ENCODE measurements around the gene ST6GALNAC1.

Gene ST6GALNAC1

DNA sequence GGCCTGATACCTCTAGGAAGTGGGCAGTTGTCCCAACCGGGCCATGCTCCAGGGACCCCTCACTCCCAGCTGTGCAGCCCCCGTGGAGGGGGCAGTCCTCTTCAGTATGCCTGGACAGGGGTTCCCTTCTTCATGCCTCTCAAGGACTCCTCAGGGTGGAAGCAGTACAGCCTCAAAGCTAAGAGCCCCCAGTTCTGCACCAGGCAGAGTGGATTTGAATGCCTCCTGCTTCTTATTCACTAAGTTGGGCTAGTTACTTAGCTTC is 23.9 kb upstream of the ST6GALNAC1 start:
- Histone ChIP-seq H3K4me3 (ENCODE audit: low read length in 2 of 2) (no peak overlapping the region), H4K8ac (ENCODE audit: low read depth, low read length) (no peak overlapping the region), H2BK5ac (ENCODE audit: low read length) (no peak overlapping the region), H3K79me1 (ENCODE audit: low read depth, low read length) (no peaks in the 10 kb centered on the region), H3K27me3 (ENCODE audit: control insufficient read depth in 3 of 3, insufficient read depth in 3 of 3, low read depth in 1 of 3, low read length in 3 of 3) (no peaks in the 10 kb centered on the region), H3K23ac (ENCODE audit: low read depth, low read length, poor library complexity) (no peak overlapping the region), H3K9me3 (replicated peaks in 1 of 2; ENCODE audit: control insufficient read depth in 2 of 2, insufficient read depth in 1 of 2, low read depth in 1 of 2, low read length in 2 of 2) (no peaks in the 10 kb centered on the region), H3K36me3 (replicated peaks in 1 of 2; ENCODE audit: control insufficient read depth in 2 of 2, insufficient read depth in 2 of 2, low read length in 2 of 2) (no peaks in the 10 kb centered on the region), H3K14ac (ENCODE audit: low read length) (no peak overlapping the region), H3K9ac (ENCODE audit: low read depth, low read length, poor library complexity) (no peak overlapping the region), H3K4me1 (ENCODE audit: control insufficient read depth in 2 of 2, insufficient read depth in 1 of 2, low read depth in 1 of 2, low read length in 2 of 2) (peaks cover 4 to 7% of the 10 kb centered on the region in 2 donors), H4K91ac (ENCODE audit: low read depth, low read length, poor library complexity) (no peak overlapping the region), H2BK12ac (ENCODE audit: low read length) (no peak overlapping the region), H3K18ac (ENCODE audit: low read length) (no peak overlapping the region), H2AFZ (ENCODE audit: low read length) (peak overlapping the region; percentile 4), H2BK120ac (ENCODE audit: low read depth, low read length) (no peak overlapping the region), H2AK5ac (ENCODE audit: low read depth, low read length) (no peak overlapping the region), H2BK15ac (ENCODE audit: low read length) (no peak overlapping the region), H3K4ac (ENCODE audit: low read length) (no peak overlapping the region), H3K27ac (replicated peaks; ENCODE audit: low read length) (no peak overlapping the region), H3K4me2 (ENCODE audit: insufficient read depth, low read length, poor library complexity, severe bottlenecking) (no peak overlapping the region)
- DNase-seq (ENCODE audit: low spot score): no peak
- no CpG with 5 or more reads among the region's 2 CpGs for WGBS, 2 donors (ENCODE audit: extremely low coverage in 2 of 2, insufficient read length in 2 of 2, insufficient replicate concordance in 1 of 2)

DNA sequence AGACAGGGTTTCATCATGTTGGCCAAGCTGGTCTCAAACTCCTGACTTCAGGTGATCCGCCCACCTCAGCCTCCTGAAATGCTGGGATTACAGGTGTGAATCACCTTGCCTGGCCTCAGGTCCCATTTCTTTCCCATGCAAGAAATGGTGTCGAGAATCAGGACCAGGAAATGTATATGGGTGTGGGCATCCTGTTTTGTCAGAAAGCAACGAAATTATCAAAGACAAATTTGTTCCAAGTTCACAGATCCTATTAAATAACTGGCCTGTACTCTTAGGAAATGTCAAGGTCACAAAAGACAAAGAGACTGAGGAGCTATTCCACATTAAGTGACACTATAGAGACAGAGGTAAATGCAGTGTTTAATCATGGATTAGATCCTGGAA is 17.1 kb upstream of the ST6GALNAC1 start:
- H3K27ac ChIP-seq (replicated peaks; ENCODE audit: low read length): no peak overlapping the region
- no peak overlapping the region for H2AFZ ChIP-seq (ENCODE audit: low read length)
- no peak overlapping the region for H2AK5ac ChIP-seq (ENCODE audit: low read depth, low read length)
- H2BK5ac ChIP-seq (ENCODE audit: low read length): no peak overlapping the region
- H2BK120ac ChIP-seq (ENCODE audit: low read depth, low read length): no peak overlapping the region
- no peaks in the 10 kb centered on the region for H3K36me3 ChIP-seq (replicated peaks in 1 of 2; ENCODE audit: control insufficient read depth in 2 of 2, insufficient read depth in 2 of 2, low read length in 2 of 2)
- H3K9me3 ChIP-seq (replicated peaks in 1 of 2; ENCODE audit: control insufficient read depth in 2 of 2, insufficient read depth in 1 of 2, low read depth in 1 of 2, low read length in 2 of 2): no peaks in the 10 kb centered on the region
- no peak overlapping the region for H3K4me2 ChIP-seq (ENCODE audit: insufficient read depth, low read length, poor library complexity, severe bottlenecking)
- H3K4me1 ChIP-seq (ENCODE audit: control insufficient read depth in 2 of 2, insufficient read depth in 1 of 2, low read depth in 1 of 2, low read length in 2 of 2): peaks cover 0 to 6% of the 10 kb centered on the region in 2 donors
- no CpG with 5 or more reads among the region's 3 CpGs for WGBS, 2 donors (ENCODE audit: extremely low coverage in 2 of 2, insufficient read length in 2 of 2, insufficient replicate concordance in 1 of 2)
- no peak overlapping the region for H4K8ac ChIP-seq (ENCODE audit: low read depth, low read length)
- H3K27me3 ChIP-seq (ENCODE audit: control insufficient read depth in 3 of 3, insufficient read depth in 3 of 3, low read depth in 1 of 3, low read length in 3 of 3): peaks cover 0 to 13% (median 0%) of the 10 kb centered on the region in 3 experiments
- H3K79me1 ChIP-seq (ENCODE audit: low read depth, low read length): no peaks in the 10 kb centered on the region
- no peak overlapping the region for H3K4ac ChIP-seq (ENCODE audit: low read length)
- H3K14ac ChIP-seq (ENCODE audit: low read length): no peak overlapping the region
- no peak overlapping the region for H2BK15ac ChIP-seq (ENCODE audit: low read length)
- no peak overlapping the region for H3K23ac ChIP-seq (ENCODE audit: low read depth, low read length, poor library complexity)
- no peak overlapping the region for H3K9ac ChIP-seq (ENCODE audit: low read depth, low read length, poor library complexity)
- H3K4me3 ChIP-seq (ENCODE audit: low read length in 2 of 2): no peak overlapping the region
- H3K18ac ChIP-seq (ENCODE audit: low read length): no peak overlapping the region
- H4K91ac ChIP-seq (ENCODE audit: low read depth, low read length, poor library complexity): no peak overlapping the region
- no peak overlapping the region for H2BK12ac ChIP-seq (ENCODE audit: low read length)
- DNase-seq (ENCODE audit: low spot score): no peak

DNA sequence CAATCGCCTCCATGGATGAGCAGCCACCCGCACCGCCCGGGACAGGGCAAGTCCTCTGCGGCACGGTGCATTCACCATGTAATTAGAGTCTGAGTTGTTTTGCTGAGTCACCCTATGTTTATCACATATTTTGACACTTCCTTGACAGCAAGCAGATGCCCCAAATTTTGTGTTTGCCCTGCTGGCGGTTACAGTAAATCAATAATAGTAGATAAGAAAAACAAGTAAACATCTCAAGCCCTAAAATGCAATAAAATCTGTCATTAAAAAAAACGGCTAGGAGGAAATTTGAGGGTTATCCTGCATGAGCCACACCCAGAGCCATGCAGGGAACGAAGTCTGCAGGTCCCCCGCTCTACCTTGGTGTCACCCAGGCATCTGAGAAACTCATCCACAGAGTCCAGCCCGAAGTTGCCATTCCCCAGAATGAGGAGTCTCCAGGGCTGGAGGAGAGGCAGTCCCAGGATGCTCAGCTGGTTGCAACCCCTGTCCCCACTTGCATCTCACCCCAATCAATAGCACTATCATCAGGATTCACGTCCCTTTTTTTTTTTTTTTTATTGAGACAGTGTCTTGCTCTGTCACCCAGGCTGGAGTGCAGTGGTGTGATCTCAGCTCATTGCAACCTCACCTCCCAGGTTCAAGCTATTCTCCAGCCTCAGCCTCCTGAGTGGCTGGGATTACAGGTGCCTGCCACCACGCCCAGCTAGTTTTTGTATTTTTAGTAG is 16.5 kb upstream of the ST6GALNAC1 start:
- Histone ChIP-seq H4K8ac (ENCODE audit: low read depth, low read length) (no peak overlapping the region), H3K27ac (replicated peaks; ENCODE audit: low read length) (no peak overlapping the region), H3K9me3 (replicated peaks in 1 of 2; ENCODE audit: control insufficient read depth in 2 of 2, insufficient read depth in 1 of 2, low read depth in 1 of 2, low read length in 2 of 2) (no peaks in the 10 kb centered on the region), H3K4me2 (ENCODE audit: insufficient read depth, low read length, poor library complexity, severe bottlenecking) (no peak overlapping the region), H3K23ac (ENCODE audit: low read depth, low read length, poor library complexity) (no peak overlapping the region), H2AK5ac (ENCODE audit: low read depth, low read length) (no peak overlapping the region), H3K4ac (ENCODE audit: low read length) (no peak overlapping the region), H3K4me1 (ENCODE audit: control insufficient read depth in 2 of 2, insufficient read depth in 1 of 2, low read depth in 1 of 2, low read length in 2 of 2) (peaks cover 0 to 6% of the 10 kb centered on the region in 2 donors), H2BK15ac (ENCODE audit: low read length) (no peak overlapping the region), H3K36me3 (replicated peaks in 1 of 2; ENCODE audit: control insufficient read depth in 2 of 2, insufficient read depth in 2 of 2, low read length in 2 of 2) (no peaks in the 10 kb centered on the region), H2BK5ac (ENCODE audit: low read length) (no peak overlapping the region), H3K79me1 (ENCODE audit: low read depth, low read length) (no peaks in the 10 kb centered on the region), H4K91ac (ENCODE audit: low read depth, low read length, poor library complexity) (no peak overlapping the region), H3K27me3 (ENCODE audit: control insufficient read depth in 3 of 3, insufficient read depth in 3 of 3, low read depth in 1 of 3, low read length in 3 of 3) (peaks cover 0 to 13% (median 0%) of the 10 kb centered on the region in 3 experiments), H3K18ac (ENCODE audit: low read length) (no peak overlapping the region), H3K4me3 (ENCODE audit: low read length in 2 of 2) (no peak overlapping the region), H3K9ac (ENCODE audit: low read depth, low read length, poor library complexity) (no peak overlapping the region), H2BK12ac (ENCODE audit: low read length) (no peak overlapping the region), H2BK120ac (ENCODE audit: low read depth, low read length) (no peak overlapping the region), H3K14ac (ENCODE audit: low read length) (no peak overlapping the region), H2AFZ (ENCODE audit: low read length) (peak overlapping the region; percentile 74)
- WGBS, 2 donors (ENCODE audit: extremely low coverage in 2 of 2, insufficient read length in 2 of 2, insufficient replicate concordance in 1 of 2): no CpG with 5 or more reads among the region's 13 CpGs
- no peak for DNase-seq (ENCODE audit: low spot score)

DNA sequence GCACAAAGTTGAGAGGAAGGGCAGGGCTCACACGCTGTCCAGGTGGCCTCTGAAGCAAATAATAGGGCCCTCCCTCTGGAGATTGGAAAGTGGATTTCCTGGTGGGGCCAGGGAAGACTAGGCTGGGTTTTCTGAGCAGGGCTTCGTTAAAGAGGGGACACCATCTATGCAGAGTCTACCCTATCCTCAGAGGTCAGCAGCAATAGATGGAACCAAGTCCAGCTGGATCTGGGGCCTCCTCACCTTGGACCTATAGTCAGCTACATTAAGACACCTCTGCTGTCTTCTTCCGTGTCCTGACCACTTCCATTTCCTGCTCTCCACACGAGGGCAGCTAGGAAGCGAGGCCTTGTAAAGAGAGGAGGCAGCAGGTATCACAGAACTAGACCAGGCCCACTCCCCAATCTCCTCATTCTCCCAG is 14.7 kb upstream of the ST6GALNAC1 start:
- peak overlapping the region; percentile 67 for H2BK120ac ChIP-seq (ENCODE audit: low read depth, low read length)
- no peak overlapping the region for H3K4ac ChIP-seq (ENCODE audit: low read length)
- peaks cover 0 to 13% (median 0%) of the 10 kb centered on the region in 3 experiments for H3K27me3 ChIP-seq (ENCODE audit: control insufficient read depth in 3 of 3, insufficient read depth in 3 of 3, low read depth in 1 of 3, low read length in 3 of 3)
- WGBS, 2 donors (ENCODE audit: extremely low coverage in 2 of 2, insufficient read length in 2 of 2, insufficient replicate concordance in 1 of 2): no CpG with 5 or more reads among the region's 5 CpGs
- H4K91ac ChIP-seq (ENCODE audit: low read depth, low read length, poor library complexity): peak overlapping the region; percentile 5
- DNase-seq (ENCODE audit: low spot score): no peak
- H3K14ac ChIP-seq (ENCODE audit: low read length): no peak overlapping the region
- no peak overlapping the region for H3K4me3 ChIP-seq (ENCODE audit: low read length in 2 of 2)
- no peak overlapping the region for H2BK12ac ChIP-seq (ENCODE audit: low read length)
- H2BK15ac ChIP-seq (ENCODE audit: low read length): no peak overlapping the region
- no peak overlapping the region for H3K4me2 ChIP-seq (ENCODE audit: insufficient read depth, low read length, poor library complexity, severe bottlenecking)
- no peaks in the 10 kb centered on the region for H3K36me3 ChIP-seq (replicated peaks in 1 of 2; ENCODE audit: control insufficient read depth in 2 of 2, insufficient read depth in 2 of 2, low read length in 2 of 2)
- no peak overlapping the region for H2AK5ac ChIP-seq (ENCODE audit: low read depth, low read length)
- peaks cover 0 to 6% of the 10 kb centered on the region in 2 donors for H3K4me1 ChIP-seq (ENCODE audit: control insufficient read depth in 2 of 2, insufficient read depth in 1 of 2, low read depth in 1 of 2, low read length in 2 of 2)
- no peak overlapping the region for H4K8ac ChIP-seq (ENCODE audit: low read depth, low read length)
- H3K27ac ChIP-seq (replicated peaks; ENCODE audit: low read length): no peak overlapping the region
- H2AFZ ChIP-seq (ENCODE audit: low read length): peak overlapping the region; percentile 41
- no peak overlapping the region for H3K9ac ChIP-seq (ENCODE audit: low read depth, low read length, poor library complexity)
- H3K9me3 ChIP-seq (replicated peaks in 1 of 2; ENCODE audit: control insufficient read depth in 2 of 2, insufficient read depth in 1 of 2, low read depth in 1 of 2, low read length in 2 of 2): no peaks in the 10 kb centered on the region
- H3K18ac ChIP-seq (ENCODE audit: low read length): peak overlapping the region; percentile 19
- H2BK5ac ChIP-seq (ENCODE audit: low read length): no peak overlapping the region
- no peak overlapping the region for H3K23ac ChIP-seq (ENCODE audit: low read depth, low read length, poor library complexity)
- no peaks in the 10 kb centered on the region for H3K79me1 ChIP-seq (ENCODE audit: low read depth, low read length)

Data from neuronal stem cell (in vitro differentiated cells).